NT2/D1 (cell line): Measurements from ENCODE around the gene EDIL3.

ENCODE experiments used
- DNase-seq: peaks from one replicate; pipeline ENCODE4 v3.0.0-alpha.2; 2011; ENCODE audit warnings: low read depth, low spot score
- H3K27me3 ChIP-seq: 2 replicates; pipeline ENCODE4 v1.6.0; 2011; ENCODE audit warnings: mild to moderate bottlenecking; ENCODE audit not compliant: insufficient read length, insufficient read depth
- H3K36me3 ChIP-seq: 2 replicates; pipeline ENCODE4 v1.6.1; 2011; ENCODE audit warnings: mild to moderate bottlenecking, low read length, mixed read lengths; ENCODE audit not compliant: insufficient read depth, insufficient read length
- H3K4me1 ChIP-seq: 2 replicates; pipeline ENCODE4 v1.5.1; 2011; ENCODE audit not compliant: insufficient read depth, insufficient read length
- H3K4me3 ChIP-seq: 2 replicates; pipeline ENCODE4 v1.5.1; 2011; ENCODE audit warnings: low read depth; ENCODE audit not compliant: insufficient read length
- H3K9ac ChIP-seq: 2 replicates; pipeline ENCODE4 v1.6.0; 2011; ENCODE audit warnings: low read depth; ENCODE audit not compliant: insufficient read length
- H3K9me3 ChIP-seq: 2 replicates; pipeline ENCODE4 v1.5.1; 2011; ENCODE audit warnings: mild to moderate bottlenecking, low read length; ENCODE audit not compliant: insufficient read depth
- SUZ12 ChIP-seq: IDR thresholded peaks from 2 replicates; pipeline ENCODE4 v1.6.1; 2011; ENCODE audit not compliant: insufficient read length, insufficient read depth; ENCODE audit errors: extremely low read depth
- YY1 ChIP-seq: IDR thresholded peaks from 2 replicates; pipeline ENCODE4 v1.6.1; 2011; ENCODE audit not compliant: insufficient read length, insufficient read depth
- ZNF274 ChIP-seq: IDR thresholded peaks from 2 replicates; pipeline ENCODE4 v1.6.1; 2011; ENCODE audit warnings: mild to moderate bottlenecking, low read depth, low read length

The EDIL3 gene

DNA sequence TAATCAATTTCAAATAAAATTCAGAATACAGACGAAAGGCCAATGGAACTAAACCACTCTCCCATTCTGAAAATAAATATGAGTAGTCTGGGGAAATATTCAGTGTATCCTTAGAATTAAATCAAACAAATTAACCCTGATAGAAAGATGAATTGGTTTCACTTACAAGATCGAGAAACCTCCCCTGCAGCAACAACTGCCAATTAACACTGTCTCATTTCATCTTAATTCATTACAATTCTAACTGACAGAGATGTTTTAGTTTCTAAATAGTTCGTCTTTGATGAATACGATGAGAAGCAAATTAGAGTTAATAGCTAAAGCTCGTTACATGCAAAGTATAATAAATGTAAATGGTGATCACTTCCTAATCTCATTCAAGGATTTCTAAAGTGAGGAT is 247.1 kb downstream of the EDIL3 start:
- no peak for DNase-seq
- no peak for TF ChIP-seq YY1
- Histone ChIP-seq H3K36me3 (no peaks in the 10 kb centered on the region), H3K9me3 (no peaks in the 10 kb centered on the region), H3K4me3 (no peak overlapping the region), H3K4me1 (no peaks in the 10 kb centered on the region), H3K27me3 (no peaks in the 10 kb centered on the region), H3K9ac (no peak overlapping the region)

DNA sequence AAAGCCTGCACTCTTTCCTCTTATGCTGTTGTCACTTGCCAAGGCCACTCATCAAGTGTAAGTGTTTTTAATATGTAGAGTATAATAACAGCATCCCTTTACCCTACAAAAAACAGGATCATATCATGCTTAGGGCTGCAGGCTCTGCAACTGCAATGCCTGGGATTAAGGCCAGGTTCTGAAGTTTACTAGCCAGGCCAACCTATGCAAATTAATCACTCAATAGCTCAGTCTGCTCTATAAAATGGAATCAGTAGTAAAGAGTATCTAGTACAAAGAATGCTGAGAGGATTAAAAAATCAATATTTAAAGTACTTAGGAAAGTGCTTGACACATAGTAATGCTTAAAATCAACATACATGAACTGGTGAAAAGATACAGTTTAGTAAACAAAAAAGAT is 253.3 kb downstream of the EDIL3 start:
- Histone ChIP-seq H3K4me3 (no peak overlapping the region), H3K9ac (no peak overlapping the region), H3K27me3 (no peaks in the 10 kb centered on the region), H3K9me3 (no peaks in the 10 kb centered on the region), H3K36me3 (no peaks in the 10 kb centered on the region), H3K4me1 (no peaks in the 10 kb centered on the region)
- TF ChIP-seq SUZ12 (no peak), YY1 (no peak), ZNF274 (no peak)
- DNase-seq = no peak

DNA sequence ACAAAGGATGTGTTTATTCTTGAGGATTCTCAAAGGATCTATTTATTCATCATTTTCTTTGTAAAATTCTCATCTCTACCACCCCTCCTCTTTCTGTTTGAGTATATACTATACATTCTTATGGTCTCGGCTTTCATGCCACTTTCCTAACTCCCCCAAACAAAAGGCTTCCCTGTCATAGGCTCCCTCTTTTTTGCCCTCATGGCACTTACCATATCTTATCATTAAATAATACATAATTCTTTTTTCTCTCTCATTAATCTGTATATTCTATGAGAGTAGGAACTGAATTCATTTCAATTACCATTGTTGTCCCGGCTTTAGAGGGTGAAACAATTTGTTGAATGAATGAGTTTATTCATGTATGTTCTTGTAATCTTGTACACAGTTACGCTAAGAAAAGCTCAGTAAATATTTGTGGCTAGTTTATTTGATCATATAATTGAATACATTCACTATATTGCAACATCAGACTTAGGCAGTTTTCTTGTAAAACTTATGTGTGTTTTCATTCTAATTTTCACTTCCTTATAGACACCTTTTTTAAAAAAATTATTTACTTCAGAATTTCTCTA is 254.6 kb downstream of the EDIL3 start:
- Histone ChIP-seq H3K4me3 (no peak overlapping the region), H3K27me3 (no peaks in the 10 kb centered on the region), H3K4me1 (no peaks in the 10 kb centered on the region), H3K9ac (no peak overlapping the region), H3K9me3 (no peaks in the 10 kb centered on the region), H3K36me3 (no peaks in the 10 kb centered on the region)
- no peak for TF ChIP-seq ZNF274
- no peak for TF ChIP-seq SUZ12
- TF ChIP-seq YY1 = no peak
- no peak for DNase-seq

DNA sequence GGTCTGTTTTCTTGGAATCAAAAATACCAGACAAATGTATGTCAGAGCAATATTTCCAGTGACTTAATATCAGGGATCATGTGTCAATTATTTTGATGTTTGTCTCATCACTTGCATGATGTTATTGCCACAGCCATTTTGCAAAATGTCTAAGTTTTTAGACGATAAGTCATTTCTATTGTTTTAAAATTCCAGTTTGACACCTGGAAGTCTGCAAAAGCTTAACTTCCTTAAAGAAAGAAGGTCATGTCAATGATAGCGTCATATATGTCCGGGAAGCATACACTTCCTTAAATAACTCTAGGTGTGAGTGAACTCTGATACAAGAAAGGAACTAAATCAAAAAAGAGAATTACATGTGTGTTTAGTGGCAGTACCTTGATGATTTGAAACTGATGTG is 259.5 kb downstream of the EDIL3 start:
- Histone ChIP-seq H3K4me1 (no peaks in the 10 kb centered on the region), H3K36me3 (no peaks in the 10 kb centered on the region), H3K9me3 (no peaks in the 10 kb centered on the region), H3K27me3 (no peaks in the 10 kb centered on the region), H3K9ac (no peak overlapping the region), H3K4me3 (no peak overlapping the region)
- no peak for TF ChIP-seq SUZ12
- TF ChIP-seq YY1 = no peak
- TF ChIP-seq ZNF274 = no peak
- DNase-seq = no peak

DNA sequence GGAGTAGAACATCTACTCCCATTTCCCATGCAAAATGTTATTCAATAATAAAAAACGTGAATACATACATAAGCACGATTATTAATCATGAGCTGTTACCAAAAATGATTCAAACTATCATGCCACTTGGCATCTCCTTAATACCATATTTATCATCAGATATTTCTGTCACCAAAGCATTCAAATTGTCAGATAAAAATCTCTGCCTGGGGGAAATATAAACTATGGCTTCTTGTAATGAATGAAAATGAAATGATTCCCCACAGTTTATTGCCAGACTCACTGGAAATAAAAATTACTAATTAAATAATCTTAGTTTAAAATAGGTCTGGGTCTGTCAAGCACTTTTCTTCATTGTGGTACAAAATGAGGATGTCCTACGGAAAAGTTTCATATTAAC is 265.4 kb downstream of the EDIL3 start:
- no peaks in the 10 kb centered on the region for H3K27me3 ChIP-seq
- no peaks in the 10 kb centered on the region for H3K36me3 ChIP-seq
- no peaks in the 10 kb centered on the region for H3K9me3 ChIP-seq
- H3K4me1 ChIP-seq = no peaks in the 10 kb centered on the region
- no peak overlapping the region for H3K4me3 ChIP-seq
- DNase-seq = no peak
- H3K9ac ChIP-seq = no peak overlapping the region
- TF ChIP-seq ZNF274 = no peak
- no peak for TF ChIP-seq YY1
- no peak for TF ChIP-seq SUZ12

DNA sequence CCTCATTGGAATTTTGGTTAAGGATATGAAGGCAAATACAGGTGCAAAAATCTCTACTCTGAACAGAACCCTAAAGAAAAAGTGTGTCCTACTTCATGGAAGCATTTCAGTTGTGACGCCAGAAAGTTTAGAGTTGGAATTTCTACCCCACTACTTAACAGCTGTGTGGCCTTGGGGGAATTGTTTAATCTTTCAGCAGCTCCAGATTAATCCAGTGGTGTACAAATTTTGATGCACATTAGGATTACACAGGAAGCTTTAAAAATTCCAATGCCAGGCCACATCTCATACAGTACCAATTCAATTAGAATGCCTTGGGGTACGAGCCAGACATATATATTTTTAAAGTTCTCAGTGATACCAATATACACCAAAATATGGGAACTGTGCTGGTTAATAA is 266.1 kb downstream of the EDIL3 start:
- no peaks in the 10 kb centered on the region for H3K9me3 ChIP-seq
- H3K27me3 ChIP-seq = no peaks in the 10 kb centered on the region
- H3K4me1 ChIP-seq = no peaks in the 10 kb centered on the region
- no peaks in the 10 kb centered on the region for H3K36me3 ChIP-seq
- H3K9ac ChIP-seq = no peak overlapping the region
- DNase-seq = no peak
- no peak overlapping the region for H3K4me3 ChIP-seq
- TF ChIP-seq ZNF274 (no peak), SUZ12 (no peak), YY1 (no peak)

DNA sequence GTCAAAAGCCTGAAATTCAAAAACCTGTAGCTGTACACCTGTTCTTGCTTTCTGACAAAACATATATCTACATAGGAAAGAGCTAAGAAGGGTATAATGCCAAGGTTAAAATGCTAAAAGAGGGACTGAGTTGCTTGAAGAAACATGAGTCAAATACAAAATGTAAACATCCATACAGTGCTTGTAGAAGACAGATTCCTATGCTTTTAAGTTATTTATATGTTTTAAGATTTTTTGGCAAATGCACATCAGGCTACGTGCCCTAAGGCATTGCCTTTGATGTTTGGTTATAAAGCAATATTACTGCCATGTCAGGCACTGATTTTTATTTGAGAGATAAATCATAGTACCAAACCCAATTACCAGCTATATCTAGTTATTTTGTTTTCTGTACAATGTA is 269.0 kb downstream of the EDIL3 start:
- TF ChIP-seq ZNF274 = no peak
- no peak for TF ChIP-seq SUZ12
- TF ChIP-seq YY1 = no peak
- Histone ChIP-seq H3K4me3 (no peak overlapping the region), H3K36me3 (no peaks in the 10 kb centered on the region), H3K9ac (no peak overlapping the region), H3K9me3 (no peaks in the 10 kb centered on the region), H3K4me1 (no peaks in the 10 kb centered on the region), H3K27me3 (no peaks in the 10 kb centered on the region)
- no peak for DNase-seq
